ENCODE data around the gene MLYCD.

MLYCD gene

DNA sequence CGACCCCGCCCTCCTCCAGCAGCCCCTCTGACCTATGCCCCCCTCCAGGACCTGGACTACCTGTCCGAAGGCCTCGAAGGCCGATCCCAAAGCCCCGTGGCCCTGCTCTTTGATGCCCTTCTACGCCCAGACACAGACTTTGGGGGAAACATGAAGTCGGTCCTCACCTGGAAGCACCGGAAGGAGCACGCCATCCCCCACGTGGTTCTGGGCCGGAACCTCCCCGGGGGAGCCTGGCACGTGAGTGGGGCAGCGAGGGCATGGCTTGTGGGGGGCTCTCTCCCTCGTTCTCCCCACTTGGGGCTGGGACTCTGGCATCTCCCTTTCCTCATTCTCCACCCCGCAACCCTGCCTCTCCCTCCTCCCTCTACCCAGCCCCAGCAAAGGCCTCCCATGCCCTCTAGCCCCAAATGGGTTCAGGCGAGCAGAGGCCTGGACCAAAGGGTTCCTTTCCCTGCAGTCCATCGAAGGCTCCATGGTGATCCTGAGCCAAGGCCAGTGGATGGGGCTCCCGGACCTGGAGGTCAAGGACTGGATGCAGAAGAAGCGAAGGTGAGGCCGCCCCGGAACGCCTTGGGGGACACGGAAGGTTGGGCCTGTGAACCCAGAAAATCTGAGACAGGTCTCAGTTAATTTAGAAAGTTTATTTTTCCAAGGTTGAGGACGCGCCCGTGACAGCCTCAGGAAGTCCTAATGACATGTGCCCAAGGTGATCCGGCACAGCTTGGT is 61.8 kb downstream of the MLYCD start:
- TF ChIP-seq, protein P1, sequence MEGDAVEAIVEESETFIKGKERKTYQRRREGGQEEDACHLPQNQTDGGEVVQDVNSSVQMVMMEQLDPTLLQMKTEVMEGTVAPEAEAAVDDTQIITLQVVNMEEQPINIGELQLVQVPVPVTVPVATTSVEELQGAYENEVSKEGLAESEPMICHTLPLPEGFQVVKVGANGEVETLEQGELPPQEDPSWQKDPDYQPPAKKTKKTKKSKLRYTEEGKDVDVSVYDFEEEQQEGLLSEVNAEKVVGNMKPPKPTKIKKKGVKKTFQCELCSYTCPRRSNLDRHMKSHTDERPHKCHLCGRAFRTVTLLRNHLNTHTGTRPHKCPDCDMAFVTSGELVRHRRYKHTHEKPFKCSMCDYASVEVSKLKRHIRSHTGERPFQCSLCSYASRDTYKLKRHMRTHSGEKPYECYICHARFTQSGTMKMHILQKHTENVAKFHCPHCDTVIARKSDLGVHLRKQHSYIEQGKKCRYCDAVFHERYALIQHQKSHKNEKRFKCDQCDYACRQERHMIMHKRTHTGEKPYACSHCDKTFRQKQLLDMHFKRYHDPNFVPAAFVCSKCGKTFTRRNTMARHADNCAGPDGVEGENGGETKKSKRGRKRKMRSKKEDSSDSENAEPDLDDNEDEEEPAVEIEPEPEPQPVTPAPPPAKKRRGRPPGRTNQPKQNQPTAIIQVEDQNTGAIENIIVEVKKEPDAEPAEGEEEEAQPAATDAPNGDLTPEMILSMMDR (IDR thresholded peaks at IDR 0.05; ENCODE audit: low read length, missing control alignments): no peak
- no peak for DNase-seq (ENCODE audit: low read depth)
- no peak overlapping the region for H3K4me3 ChIP-seq (replicated peaks; ENCODE audit: low read depth, low read length)

DNA sequence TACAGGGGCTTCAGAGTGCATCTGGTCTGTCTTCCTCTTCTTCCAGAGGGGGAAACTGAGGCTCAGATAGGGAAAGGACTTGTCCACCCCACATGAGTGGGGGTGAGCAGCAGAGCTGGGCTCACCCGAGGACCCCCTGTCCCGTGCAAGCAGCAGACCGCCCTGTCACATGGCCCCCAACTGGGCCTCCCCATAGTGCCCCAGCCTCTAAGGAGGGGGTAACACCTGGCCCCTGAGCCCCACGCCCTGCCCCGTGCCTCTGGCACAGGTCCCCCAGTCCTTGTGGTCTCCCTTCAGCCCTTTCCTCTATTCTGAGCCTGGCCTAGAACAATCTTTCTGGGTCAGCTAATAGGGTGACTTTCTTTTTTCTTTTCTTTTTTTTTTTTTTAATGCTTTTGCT is 62.7 kb downstream of the MLYCD start:
- DNase-seq (ENCODE audit: low read depth): no peak
- TF ChIP-seq, protein P1 (IDR thresholded peaks at IDR 0.05; ENCODE audit: low read length, missing control alignments): no peak
- no peak overlapping the region for H3K4me3 ChIP-seq (replicated peaks; ENCODE audit: low read depth, low read length)

DNA sequence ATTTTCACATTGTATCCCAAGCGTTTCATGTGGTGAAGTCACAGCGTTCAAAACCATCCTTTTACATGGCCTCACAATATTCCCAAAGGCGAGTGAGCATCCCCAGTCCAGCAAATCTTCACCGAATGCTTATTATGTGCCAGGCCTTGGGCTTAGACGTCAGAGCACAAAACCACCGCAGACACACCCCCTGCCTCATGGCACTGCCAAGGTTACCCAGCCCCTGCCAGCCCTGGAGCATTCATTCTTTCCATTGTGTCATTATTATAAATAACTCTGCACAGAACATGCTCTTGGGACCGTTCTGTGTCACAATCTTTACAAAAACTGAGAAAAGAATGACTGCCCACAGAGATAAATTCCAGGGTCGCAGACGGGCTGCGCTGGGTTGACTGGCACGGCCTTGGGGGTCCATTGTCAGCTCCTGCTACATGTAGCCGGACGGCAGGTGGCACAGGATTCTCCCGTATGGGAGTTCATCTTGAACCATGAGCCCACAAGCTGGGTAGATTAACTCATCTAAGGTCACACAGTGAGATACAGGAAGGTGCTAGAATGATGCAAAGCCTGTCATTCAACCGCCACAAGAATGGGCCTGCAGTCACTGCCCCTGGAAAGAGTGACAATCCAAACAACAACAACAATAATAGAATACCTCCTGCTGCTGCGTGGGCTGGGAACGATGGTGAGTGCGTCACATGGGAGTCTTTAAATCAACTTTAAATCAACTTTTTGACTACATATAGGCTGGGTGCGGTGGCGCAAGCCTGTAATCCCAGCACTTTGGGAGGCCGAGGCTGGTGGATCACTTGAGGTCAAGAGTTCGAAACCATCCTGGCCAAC is 64.6 kb downstream of the MLYCD start:
- TF ChIP-seq, protein P1 (IDR thresholded peaks at IDR 0.05; ENCODE audit: low read length, missing control alignments): no peak
- no peak for DNase-seq (ENCODE audit: low read depth)
- no peak overlapping the region for H3K4me3 ChIP-seq (replicated peaks; ENCODE audit: low read depth, low read length)

DNA sequence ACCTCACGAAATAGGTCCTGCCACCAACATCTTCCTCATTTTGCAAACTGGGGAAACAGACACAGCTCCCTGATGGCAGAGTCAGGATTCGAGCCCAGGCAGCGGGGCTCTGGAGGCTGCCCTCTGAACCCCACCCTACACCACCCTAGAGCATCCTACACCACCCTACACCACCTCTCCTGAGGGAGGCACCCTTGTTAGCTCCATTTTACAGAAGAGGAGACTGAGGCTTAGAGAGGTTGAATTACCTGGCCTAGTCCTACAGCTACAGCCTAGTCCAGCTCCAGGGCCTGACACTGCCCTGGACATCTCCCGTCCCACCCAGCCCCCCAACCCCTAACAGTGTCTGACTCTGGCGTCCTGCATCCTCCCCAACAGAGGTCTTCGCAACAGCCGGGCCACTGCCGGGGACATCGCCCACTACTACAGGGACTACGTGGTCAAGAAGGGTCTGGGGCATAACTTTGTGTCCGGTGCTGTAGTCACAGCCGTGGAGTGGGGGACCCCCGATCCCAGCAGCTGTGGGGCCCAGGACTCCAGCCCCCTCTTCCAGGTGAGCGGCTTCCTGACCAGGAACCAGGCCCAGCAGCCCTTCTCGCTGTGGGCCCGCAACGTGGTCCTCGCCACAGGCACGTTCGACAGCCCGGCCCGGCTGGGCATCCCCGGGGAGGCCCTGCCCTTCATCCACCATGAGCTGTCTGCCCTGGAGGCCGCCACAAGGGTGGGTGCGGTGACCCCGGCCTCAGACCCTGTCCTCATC is 65.9 kb downstream of the MLYCD start:
- no peak for DNase-seq (ENCODE audit: low read depth)
- TF ChIP-seq, protein P1 (IDR thresholded peaks at IDR 0.05; ENCODE audit: low read length, missing control alignments): no peak

DNA sequence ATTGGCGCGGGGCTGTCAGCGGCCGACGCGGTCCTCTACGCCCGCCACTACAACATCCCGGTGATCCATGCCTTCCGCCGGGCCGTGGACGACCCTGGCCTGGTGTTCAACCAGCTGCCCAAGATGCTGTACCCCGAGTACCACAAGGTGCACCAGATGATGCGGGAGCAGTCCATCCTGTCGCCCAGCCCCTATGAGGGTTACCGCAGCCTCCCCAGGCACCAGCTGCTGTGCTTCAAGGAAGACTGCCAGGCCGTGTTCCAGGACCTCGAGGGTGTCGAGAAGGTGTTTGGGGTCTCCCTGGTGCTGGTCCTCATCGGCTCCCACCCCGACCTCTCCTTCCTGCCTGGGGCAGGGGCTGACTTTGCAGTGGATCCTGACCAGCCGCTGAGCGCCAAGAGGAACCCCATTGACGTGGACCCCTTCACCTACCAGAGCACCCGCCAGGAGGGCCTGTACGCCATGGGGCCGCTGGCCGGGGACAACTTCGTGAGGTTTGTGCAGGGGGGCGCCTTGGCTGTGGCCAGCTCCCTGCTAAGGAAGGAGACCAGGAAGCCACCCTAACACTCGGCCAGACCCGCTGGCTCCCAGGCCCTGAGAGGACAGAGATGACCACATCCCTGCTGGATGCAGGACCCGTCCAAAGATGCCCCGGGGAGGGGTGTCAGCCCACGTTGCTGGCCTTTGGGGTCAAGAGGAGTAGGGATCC is 66.7 kb downstream of the MLYCD start:
- no peak overlapping the region for H3K4me3 ChIP-seq (replicated peaks; ENCODE audit: low read depth, low read length)
- TF ChIP-seq, protein P1 (IDR thresholded peaks at IDR 0.05; ENCODE audit: low read length, missing control alignments): no peak
- no peak for DNase-seq (ENCODE audit: low read depth)

More for the DNA sequence above, 65.9 kb downstream of the MLYCD start:
- H3K4me3 ChIP-seq (replicated peaks; ENCODE audit: low read depth, low read length): no peak overlapping the region

DNA sequence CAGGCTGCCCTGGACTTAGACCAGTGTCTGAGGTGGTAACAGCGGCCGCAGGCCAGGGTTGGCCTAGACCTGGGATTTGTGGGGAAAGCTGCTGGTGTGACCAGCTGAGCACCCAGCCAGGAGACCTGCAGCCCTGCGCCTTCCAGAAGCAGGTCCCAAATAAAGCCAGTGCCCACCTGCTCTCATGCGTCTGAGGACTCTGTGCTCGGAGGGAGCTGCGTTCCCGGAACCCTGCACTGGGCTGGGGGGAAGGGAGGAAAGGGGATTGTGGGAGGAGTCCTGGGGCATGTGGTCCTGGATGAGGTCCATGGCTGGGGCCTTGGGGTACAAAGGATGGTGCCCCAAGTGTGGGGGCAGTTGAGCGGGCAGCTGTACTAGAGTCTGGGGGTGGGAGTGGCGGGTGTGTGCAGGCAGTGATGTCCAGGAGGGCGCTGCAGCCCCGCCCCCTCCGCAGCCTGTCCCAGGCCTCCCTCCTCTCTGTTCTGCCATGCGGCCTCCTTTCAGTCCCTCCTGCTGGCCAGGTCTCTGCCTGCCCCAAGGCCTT is 67.3 kb downstream of the MLYCD start:
- DNase-seq (ENCODE audit: low read depth): no peak
- TF ChIP-seq, protein P1 (IDR thresholded peaks at IDR 0.05; ENCODE audit: low read length, missing control alignments): no peak
- no peak overlapping the region for H3K4me3 ChIP-seq (replicated peaks; ENCODE audit: low read depth, low read length)
